ENCODE results near the gene LPCAT4. TPM values are rescaled to one million over a fixed set of nuclear protein-coding genes. Genes with fewer than 3 reads are reported as not detected.
"Not testable (repeated sequence)": the region's sequence is repeated elsewhere in the genome, so short reads cannot be mapped to it uniquely, and the experiment has no call there.

The LPCAT4 gene
- total RNA-seq, 2 donors from 2014 or later, result 46.8 to 96.5 TPM

DNA sequence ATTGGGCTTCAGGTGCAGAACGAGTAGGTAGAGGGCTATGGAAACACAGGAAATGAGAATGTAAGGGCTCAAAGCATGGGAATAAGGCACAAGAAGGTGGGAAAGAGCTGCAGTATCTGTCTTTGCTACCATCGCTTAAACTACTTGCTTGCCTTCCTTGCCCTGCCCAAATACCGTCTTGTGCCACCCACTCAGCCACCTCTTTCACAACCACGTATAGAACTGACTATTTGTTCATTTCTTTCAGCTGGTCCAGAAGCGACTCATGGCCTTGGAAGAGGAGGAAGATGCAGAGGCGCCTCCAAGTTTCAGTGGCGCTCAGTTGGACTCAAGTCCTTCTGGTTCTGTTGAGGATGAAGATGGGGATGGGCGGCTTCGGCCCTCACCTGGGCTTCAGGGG lies 11.8 kb downstream of the LPCAT4 start:
- no peak overlapping the region for H3K4me3 Mint-ChIP-seq
- H3K36me3 Mint-ChIP-seq, result peaks cover 5% of the 10 kb centered on the region

DNA sequence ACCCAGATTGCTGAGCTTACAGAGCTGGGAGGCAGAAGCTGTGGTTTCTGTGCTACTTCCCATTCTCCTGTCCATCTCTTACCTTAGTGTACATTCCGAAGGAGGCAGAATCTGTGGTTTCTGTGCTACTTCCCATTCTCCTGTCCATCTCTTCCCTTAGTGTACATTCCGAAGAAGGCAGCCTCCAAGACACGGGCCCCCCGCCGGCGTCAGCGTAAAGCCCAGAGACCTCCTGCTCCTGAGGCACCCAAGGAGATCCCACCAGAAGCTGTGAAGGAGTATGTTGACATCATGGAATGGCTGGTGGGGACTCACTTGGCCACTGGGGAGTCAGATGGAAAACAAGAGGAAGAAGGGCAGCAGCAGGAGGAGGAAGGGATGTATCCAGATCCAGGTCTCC lies 12.7 kb downstream of the LPCAT4 start:
- Mint-ChIP-seq H3K27ac (no peak overlapping the region), H3K9me3 (no peaks in the 10 kb centered on the region)
- no peak for ATAC-seq

More for the DNA sequence above, 11.8 kb downstream of the LPCAT4 start:
- Mint-ChIP-seq H3K27me3 (no peaks in the 10 kb centered on the region), H3K27ac (no peak overlapping the region), H3K9me3 (no peaks in the 10 kb centered on the region), H3K4me1 (ENCODE audit: low read depth in 2 of 2) (no peaks in the 10 kb centered on the region)
- ATAC-seq (no peak), DNase-seq (ENCODE audit: low spot score) (no peak)

DNA sequence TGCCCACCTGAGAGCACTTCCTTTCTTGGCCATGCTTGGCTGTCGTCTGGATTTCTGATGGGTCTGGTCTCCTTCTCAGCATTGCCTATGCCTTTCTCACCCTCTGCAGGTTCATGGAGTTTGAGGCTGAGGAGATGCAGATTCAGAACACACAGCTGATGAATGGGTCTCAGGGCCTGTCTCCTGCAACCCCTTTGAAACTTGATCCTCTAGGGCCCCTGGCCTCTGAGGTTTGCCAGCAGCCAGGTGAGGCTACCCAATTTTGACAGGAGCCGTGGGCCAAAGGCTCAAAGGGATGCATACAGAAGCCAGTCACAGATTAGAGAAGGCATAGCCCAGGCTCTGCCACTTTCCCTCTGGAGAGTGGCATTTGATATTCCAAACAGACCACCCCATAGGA lies 13.4 kb downstream of the LPCAT4 start:
- Mint-ChIP-seq H3K9me3 (no peaks in the 10 kb centered on the region), H3K4me3 (no peak overlapping the region), H3K4me1 (ENCODE audit: low read depth in 2 of 2) (no peaks in the 10 kb centered on the region), H3K27ac (no peak overlapping the region), H3K36me3 (peaks cover 5% of the 10 kb centered on the region), H3K27me3 (no peaks in the 10 kb centered on the region)
- DNase-seq (ENCODE audit: low spot score), result no peak
- no peak for ATAC-seq

More for the DNA sequence above, 12.7 kb downstream of the LPCAT4 start:
- no peak for DNase-seq (ENCODE audit: low spot score)
- no peaks in the 10 kb centered on the region for H3K4me1 Mint-ChIP-seq (ENCODE audit: low read depth in 2 of 2)
- H3K4me3 Mint-ChIP-seq, result no peak overlapping the region
- peaks cover 5% of the 10 kb centered on the region for H3K36me3 Mint-ChIP-seq
- no peaks in the 10 kb centered on the region for H3K27me3 Mint-ChIP-seq

DNA sequence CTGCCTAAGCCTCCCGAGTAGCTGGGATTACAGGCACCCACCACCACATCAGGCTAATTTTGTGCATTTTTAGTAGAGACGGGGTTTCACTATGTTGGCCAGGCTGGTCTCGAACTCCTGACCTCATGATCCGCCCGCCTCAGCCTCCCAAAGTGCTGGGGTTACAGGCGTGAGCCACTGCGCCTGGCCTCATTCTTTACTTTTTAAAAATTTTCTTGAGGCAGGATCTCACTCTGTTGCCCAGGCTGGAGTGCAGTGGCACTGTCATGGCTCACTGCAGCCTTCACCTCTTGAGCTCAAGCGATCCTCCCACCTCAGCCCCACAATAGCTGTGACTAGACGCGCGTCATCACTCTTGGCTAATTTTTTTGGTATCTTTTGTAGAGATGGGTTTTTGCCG lies 14.0 kb downstream of the LPCAT4 start:
- not testable (repeated sequence) for H3K4me1 Mint-ChIP-seq (ENCODE audit: low read depth in 2 of 2); ATAC-seq; DNase-seq (ENCODE audit: low spot score); H3K4me3 Mint-ChIP-seq; H3K36me3 Mint-ChIP-seq; H3K27ac Mint-ChIP-seq; H3K27me3 Mint-ChIP-seq; H3K9me3 Mint-ChIP-seq

DNA sequence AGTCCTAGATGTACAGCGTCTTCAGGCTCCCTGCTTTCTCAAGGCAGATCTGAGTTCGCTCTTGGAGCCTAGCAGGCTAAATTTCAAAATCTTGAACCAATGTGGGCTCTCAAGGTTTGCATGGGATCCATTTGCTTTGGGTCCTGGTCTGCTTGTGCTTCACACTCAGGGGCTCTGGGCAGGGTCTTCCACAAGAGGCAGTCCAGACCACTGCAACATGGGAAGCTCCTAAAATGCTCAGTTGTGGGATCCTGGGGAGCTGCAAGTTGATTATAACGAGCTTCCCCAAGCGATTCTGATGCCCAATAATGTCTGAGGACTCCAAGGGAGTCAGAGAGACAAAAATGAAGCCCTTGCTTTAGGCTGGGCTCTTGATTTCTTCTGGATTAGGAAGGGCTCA lies 17.2 kb downstream of the LPCAT4 start:
- Mint-ChIP-seq H3K4me1 (ENCODE audit: low read depth in 2 of 2) (no peaks in the 10 kb centered on the region), H3K27me3 (no peaks in the 10 kb centered on the region), H3K9me3 (no peaks in the 10 kb centered on the region), H3K36me3 (no peaks in the 10 kb centered on the region), H3K4me3 (no peak overlapping the region), H3K27ac (no peak overlapping the region)
- ATAC-seq (no peak), DNase-seq (ENCODE audit: low spot score) (no peak)

DNA sequence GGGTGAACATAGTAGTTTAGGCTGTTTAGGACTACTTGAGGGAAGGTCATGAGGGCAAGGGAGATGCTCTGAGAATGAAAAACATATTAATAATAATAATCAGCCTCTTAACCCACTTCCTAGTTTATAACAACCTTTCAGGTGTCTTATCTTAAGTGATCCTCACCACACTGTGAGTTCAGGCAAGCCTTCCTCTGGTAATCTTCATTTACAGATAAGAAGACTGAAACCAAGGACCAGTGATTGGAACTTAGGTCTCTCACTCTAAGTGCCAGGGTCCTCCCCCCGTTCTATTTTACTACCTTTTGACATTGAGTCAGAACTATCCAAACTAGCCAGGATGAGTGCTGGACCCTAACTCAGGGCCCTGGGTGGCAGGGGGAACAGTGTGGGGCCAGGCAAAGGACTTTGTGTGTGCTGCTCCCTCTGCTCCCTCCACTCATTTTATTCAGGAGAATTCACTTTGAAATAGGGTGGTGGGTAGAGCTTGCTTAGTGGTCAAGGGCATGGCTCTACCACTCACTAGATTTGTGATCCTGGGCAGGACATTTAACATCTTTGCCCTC lies 18.2 kb downstream of the LPCAT4 start:
- Mint-ChIP-seq H3K27ac (no peak overlapping the region), H3K36me3 (no peaks in the 10 kb centered on the region)
- DNase-seq (ENCODE audit: low spot score), result no peak

DNA sequence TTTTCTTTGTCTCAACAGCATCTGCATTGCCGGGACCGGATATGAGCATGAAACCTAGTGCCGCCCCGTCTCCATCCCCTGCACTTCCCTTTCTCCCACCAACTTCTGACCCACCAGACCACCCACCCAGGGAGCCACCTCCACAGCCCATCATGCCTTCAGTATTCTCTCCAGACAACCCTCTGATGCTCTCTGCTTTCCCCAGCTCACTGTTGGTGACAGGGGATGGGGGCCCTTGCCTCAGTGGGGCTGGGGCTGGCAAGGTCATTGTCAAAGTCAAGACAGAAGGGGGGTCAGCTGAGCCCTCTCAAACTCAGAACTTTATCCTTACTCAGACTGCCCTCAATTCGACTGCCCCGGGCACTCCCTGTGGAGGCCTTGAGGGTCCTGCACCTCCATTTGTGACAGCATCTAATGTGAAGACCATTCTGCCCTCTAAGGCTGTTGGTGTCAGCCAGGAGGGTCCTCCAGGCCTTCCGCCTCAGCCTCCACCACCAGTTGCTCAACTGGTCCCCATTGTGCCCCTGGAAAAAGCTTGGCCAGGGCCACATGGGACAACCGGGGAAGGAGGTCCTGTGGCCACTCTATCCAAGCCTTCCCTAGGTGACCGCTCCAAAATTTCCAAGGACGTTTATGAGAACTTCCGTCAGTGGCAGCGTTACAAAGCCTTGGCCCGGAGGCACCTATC lies 18.9 kb downstream of the LPCAT4 start:
- ATAC-seq (no peak), DNase-seq (ENCODE audit: low spot score) (no peak)
- H3K9me3 Mint-ChIP-seq, result no peaks in the 10 kb centered on the region
- H3K4me1 Mint-ChIP-seq (ENCODE audit: low read depth in 2 of 2), result no peaks in the 10 kb centered on the region
- no peaks in the 10 kb centered on the region for H3K27me3 Mint-ChIP-seq
- peak overlapping the region in 1 of 2 donors; percentile 32 for H3K27ac Mint-ChIP-seq
- no peaks in the 10 kb centered on the region for H3K36me3 Mint-ChIP-seq
- no peak overlapping the region for H3K4me3 Mint-ChIP-seq

More for the DNA sequence above, 18.2 kb downstream of the LPCAT4 start:
- ATAC-seq, result no peak
- no peak overlapping the region for H3K4me3 Mint-ChIP-seq
- no peaks in the 10 kb centered on the region for H3K9me3 Mint-ChIP-seq
- no peaks in the 10 kb centered on the region for H3K4me1 Mint-ChIP-seq (ENCODE audit: low read depth in 2 of 2)
- H3K27me3 Mint-ChIP-seq, result no peaks in the 10 kb centered on the region

DNA sequence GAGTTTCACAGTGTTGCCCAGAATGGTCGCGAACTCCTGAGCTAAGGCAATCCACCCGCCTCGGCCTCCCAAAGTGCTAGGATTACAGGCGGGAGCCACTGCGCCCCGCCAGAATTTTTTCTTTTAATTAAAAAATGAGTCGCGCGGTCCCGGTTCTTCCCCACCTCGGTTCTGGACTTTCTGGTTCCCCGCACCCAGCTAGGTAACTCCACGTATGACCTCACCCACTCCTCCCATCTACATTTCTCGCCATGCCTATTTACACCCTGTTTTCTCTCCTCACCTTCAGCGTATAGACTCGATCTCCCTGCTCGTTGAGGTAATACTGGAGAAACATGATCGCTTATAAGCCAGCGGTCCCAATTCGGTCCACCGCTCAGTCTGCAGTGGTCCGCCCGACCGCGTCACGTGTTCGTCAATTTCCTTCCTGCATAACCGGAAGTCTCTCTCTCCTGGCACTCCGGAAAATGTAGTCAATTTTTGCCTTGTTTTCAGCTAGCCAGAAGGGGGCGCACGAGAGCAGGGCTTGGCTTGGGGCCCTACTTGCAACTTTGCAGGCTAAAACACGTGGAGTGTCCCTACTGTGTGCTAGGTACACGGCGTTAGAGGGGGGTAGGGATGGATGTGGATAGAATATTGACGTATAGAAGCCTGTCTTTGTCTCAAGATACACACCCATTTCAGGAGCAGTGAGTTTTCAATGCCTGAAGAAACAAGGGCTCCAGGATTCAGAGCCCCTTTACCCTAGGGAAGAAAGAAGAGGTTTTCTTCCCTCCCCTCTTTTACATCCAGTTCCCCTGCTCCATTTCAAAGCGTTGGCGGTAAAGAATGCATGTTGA lies 24.0 kb downstream of the LPCAT4 start, which contains the start of the genes NOP10 and NUTM1:
Gene NOP10, minus strand, starts transcription at position 400 of the 839 bp plus-strand sequence. Its CDS starts 63 bp downstream, at position 337.
Gene NUTM1, plus strand, starts transcription at position 579 of the 839 bp plus-strand sequence. CDS start 382 bp downstream, outside the sequence.
- H3K4me3 Mint-ChIP-seq, result no peak within 1 kb of the TSS
- H3K9me3 Mint-ChIP-seq, result no peaks in the 10 kb centered on the region
- peaks cover 19 to 20% of the 10 kb centered on the region in 2 donors for H3K4me1 Mint-ChIP-seq (ENCODE audit: low read depth in 2 of 2)
- H3K27ac Mint-ChIP-seq, result no peak within 1 kb of the TSS
- DNase-seq (ENCODE audit: low spot score) (peak; percentile 95), ATAC-seq (peak; percentile 94 to 95)
- H3K36me3 Mint-ChIP-seq, result peaks cover 13% of the 10 kb centered on the region
- no peaks in the 10 kb centered on the region for H3K27me3 Mint-ChIP-seq

DNA sequence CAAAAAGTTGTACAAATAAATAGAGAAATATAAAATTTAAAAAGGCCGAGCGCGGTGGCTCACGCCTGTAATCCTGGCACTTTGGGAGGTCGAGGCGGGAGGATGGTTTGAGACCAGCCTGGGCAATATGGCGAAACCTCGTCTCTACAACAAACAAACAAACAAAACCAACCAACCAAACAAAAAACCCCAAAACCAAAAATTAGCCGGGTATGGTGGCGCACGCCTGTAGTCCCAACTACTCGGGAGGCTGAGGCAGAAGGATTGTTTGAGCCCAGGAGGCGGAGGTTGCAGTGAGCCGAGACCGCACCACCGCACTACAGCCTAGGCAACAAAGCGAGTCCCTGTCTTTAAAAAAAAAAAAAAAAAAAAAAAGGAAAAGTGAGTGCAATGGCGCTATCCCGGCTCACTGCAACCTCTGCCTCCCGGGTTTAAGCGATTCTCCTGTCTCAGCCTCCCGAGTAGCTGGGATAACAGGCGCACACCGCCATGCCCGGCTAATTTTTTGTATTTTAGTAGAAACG lies 24.7 kb downstream of the LPCAT4 start:
- not testable (repeated sequence) for DNase-seq (ENCODE audit: low spot score); H3K27ac Mint-ChIP-seq; H3K4me3 Mint-ChIP-seq; ATAC-seq; H3K27me3 Mint-ChIP-seq; H3K9me3 Mint-ChIP-seq
- H3K36me3 Mint-ChIP-seq, result peaks cover 13% of the 10 kb centered on the region
- H3K4me1 Mint-ChIP-seq (ENCODE audit: low read depth in 2 of 2), result peaks cover 19 to 20% of the 10 kb centered on the region in 2 donors

DNA sequence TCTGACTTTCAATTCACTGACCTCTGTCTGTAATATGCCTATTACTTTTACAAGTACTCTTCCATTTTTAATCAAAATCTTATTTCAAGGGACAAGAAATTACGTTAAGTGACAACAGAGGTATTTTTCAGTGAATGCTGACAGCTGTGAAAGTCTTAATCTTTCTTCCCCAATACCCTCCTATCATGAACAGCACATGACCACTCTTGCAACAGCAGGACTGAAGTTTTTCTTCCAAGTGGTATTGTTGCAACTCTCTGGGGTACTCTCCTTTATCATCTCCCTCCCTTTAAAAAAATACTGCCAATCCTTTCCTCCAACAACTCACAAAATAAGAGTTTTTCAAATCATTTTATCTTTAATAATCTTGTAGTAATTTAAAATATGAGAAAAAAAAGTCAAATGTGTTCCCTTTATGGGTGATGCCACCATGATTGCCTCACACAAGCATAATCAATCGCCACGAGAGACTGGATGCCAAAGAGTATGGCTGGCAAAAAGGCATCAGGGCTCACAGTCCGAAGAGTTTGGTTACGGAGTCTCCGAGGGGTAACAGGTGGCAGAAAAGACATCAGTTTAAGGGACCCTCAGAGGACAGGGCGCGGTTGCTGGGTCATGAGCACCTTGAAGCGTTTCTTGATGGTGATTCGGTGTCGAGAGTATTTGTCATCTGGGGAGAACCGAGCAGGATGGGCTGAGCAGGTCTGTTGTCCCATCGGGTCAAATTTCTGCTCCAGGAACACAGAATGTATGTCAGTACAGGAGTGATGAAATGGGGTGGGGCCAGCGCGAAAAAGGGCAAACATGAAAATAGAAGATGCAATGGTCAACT lies 25.4 kb downstream of the LPCAT4 start:
- no peak overlapping the region for H3K27ac Mint-ChIP-seq
- H3K4me1 Mint-ChIP-seq (ENCODE audit: low read depth in 2 of 2), result peaks cover 25 to 27% of the 10 kb centered on the region in 2 donors
- H3K9me3 Mint-ChIP-seq, result no peaks in the 10 kb centered on the region
- H3K27me3 Mint-ChIP-seq, result no peaks in the 10 kb centered on the region
- H3K4me3 Mint-ChIP-seq, result no peak overlapping the region
- no peak for DNase-seq (ENCODE audit: low spot score)
- ATAC-seq, result no peak
- peaks cover 13% of the 10 kb centered on the region for H3K36me3 Mint-ChIP-seq

DNA sequence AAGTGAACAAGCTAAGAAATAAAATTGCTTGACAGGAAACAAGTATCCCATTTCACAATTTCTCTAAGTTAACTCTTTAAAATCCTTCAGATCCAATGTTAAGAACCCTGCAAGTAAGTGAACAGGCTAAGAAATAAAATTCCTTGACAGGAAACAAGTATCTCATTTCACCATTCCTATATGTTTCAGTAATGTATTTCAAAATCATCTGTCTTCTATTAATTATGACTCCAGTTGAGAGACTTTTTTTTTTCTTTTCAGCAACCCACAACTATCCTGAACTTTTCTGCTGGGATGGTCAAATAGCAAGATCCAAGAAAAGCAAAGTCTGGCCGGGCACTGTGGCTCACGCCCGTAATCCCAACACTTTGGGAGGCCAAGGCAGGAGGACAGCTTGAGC lies 27.1 kb downstream of the LPCAT4 start:
- H3K9me3 Mint-ChIP-seq, result no peaks in the 10 kb centered on the region
- peaks cover 35 to 43% of the 10 kb centered on the region in 2 donors for H3K4me1 Mint-ChIP-seq (ENCODE audit: low read depth in 2 of 2)
- no peaks in the 10 kb centered on the region for H3K27me3 Mint-ChIP-seq
- peak overlapping the region; percentile 29 for H3K4me3 Mint-ChIP-seq
- ATAC-seq (no peak), DNase-seq (ENCODE audit: low spot score) (no peak)
- H3K36me3 Mint-ChIP-seq, result peaks cover 13% of the 10 kb centered on the region
- H3K27ac Mint-ChIP-seq, result no peak overlapping the region

DNA sequence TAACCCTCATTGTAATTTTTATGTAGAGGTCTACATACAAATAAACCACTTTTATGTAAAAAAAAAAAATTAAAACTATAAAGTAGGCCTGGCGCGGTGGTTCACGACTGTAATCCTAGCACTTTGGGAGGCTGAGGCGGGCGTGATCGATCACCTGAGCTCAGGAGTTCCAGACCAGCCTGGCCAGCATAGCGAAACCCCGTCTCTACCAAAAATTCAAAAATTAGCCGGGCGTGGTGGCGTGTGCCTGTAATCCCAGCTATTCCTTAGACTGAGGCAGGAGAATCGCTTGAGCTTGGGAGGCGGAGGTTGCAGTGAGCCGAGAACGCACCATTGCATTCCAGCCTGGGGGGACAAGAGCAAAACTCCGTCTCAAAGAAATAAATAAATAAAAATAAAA lies 28.6 kb downstream of the LPCAT4 start:
- peak overlapping the region; percentile 53 for H3K4me3 Mint-ChIP-seq
- no peaks in the 10 kb centered on the region for H3K9me3 Mint-ChIP-seq
- ATAC-seq, result no peak
- H3K27me3 Mint-ChIP-seq, result no peaks in the 10 kb centered on the region
- peaks cover 41 to 51% of the 10 kb centered on the region in 2 donors for H3K4me1 Mint-ChIP-seq (ENCODE audit: low read depth in 2 of 2)
- H3K36me3 Mint-ChIP-seq, result peaks cover 13% of the 10 kb centered on the region
- DNase-seq (ENCODE audit: low spot score), result no peak
- H3K27ac Mint-ChIP-seq, result peak overlapping the region in 1 of 2 donors; percentile 29
